HCT116 (cell line): ENCODE data around the gene SAMSN1. TPM values are rescaled to one million over a fixed set of nuclear protein-coding genes. Genes with fewer than 3 reads are reported as not detected.

ENCODE experiments used
- ATAC-seq: fragments of 200-7000 bp; cut with Tn5 transposase; 2 replicates; pipeline ENCODE4 v1.9.1; 2020; ENCODE audit warnings: mild to moderate bottlenecking, moderate library complexity
- BruUV-seq: library from RNA; stranded (reverse); fragments of 400-500 nt; replicated peaks from 2 replicates; lab custom pipeline; 2021; lab: Mats Ljungman, UMichigan
- CTCF ChIA-PET: fragments of 300-600 bp; sonication (Branson Sonifier 250); formaldehyde crosslinking; loops from one replicate; lab custom pipeline; 2021; ENCODE audit warnings: antibody characterized with exemption; lab: Charles Lee
- POLR2A ChIA-PET: fragments of 300-600, 350-600 bp; sonication (Branson Sonifier 250); formaldehyde crosslinking; loops from one replicate; lab custom pipeline; 2021; ENCODE audit warnings: antibody characterized with exemption; lab: Charles Lee
- RAD21 ChIA-PET, 2 experiments: fragments of 300-600 bp; sonication (Branson Sonifier 250); formaldehyde crosslinking; loops; one replicate each; lab custom pipeline; 2023; ENCODE audit warnings: low total read pairs in 2 of 2; ENCODE audit not compliant: uncharacterized antibody in 2 of 2, unreplicated experiment in 2 of 2, low non-redundant PET in 1 of 2; lab: Charles Lee
- DNase-seq: peaks from one replicate; pipeline ENCODE4 v3.0.0-alpha.2; 2010; ENCODE audit warnings: low read depth, low spot score
- H2AFZ ChIP-seq: fragments of 200-600 bp; shearing (Covaris generic), sonication (generic); 2 replicates; pipeline ENCODE4 v1.6.1; 2017; ENCODE audit warnings: low read depth, mixed run types, mixed read lengths, antibody characterized with exemption, low read length; ENCODE audit not compliant: poor library complexity, severe bottlenecking
- H3K27ac ChIP-seq: 2 replicates; pipeline ENCODE4 v1.5.1; 2012; ENCODE audit warnings: low read depth, low read length
- H3K27me3 ChIP-seq: fragments of 200-600 bp; sonication (generic); 2 replicates; pipeline ENCODE4 v1.6.1; 2016; ENCODE audit warnings: mixed run types, low read length, mixed read lengths; ENCODE audit not compliant: insufficient read depth
- H3K36me3 ChIP-seq, 2 experiments: fragments of 200-500 bp in 1 of 2; fragments of 200-600 bp in 1 of 2; sonication (Bioruptor generic) in 1 of 2; sonication (generic) in 1 of 2; 2 replicates each; pipeline versions ENCODE4 v1.5.1 to v1.6.1; 2014 to 2016; ENCODE audit warnings: low read length in 2 of 2, inconsistent platforms in 1 of 2, mixed read lengths in 1 of 2, mixed run types in 1 of 2; ENCODE audit not compliant: insufficient read depth in 2 of 2, control insufficient read depth in 1 of 2
- H3K4me1 ChIP-seq, 2 experiments: fragments of 200-600 bp in 1 of 2; sonication (generic) in 1 of 2; 2 replicates each; pipeline versions ENCODE4 v1.5.1 to v1.6.1; 2012 to 2017; ENCODE audit warnings: low read length in 2 of 2, inconsistent platforms in 1 of 2, mild to moderate bottlenecking in 1 of 2, mixed read lengths in 1 of 2, mixed run types in 1 of 2, moderate library complexity in 1 of 2; ENCODE audit not compliant: insufficient read depth in 2 of 2, control insufficient read depth in 1 of 2
- H3K4me2 ChIP-seq: fragments of 200-600 bp; sonication (generic); 2 replicates; pipeline ENCODE4 v1.6.1; 2017; ENCODE audit warnings: mixed run types, low read length, mixed read lengths
- H3K4me3 ChIP-seq, 2 experiments: fragments of 200-600 bp in 1 of 2; sonication (generic) in 1 of 2; replicated peaks in 1 of 2; 2 replicates each; pipeline ENCODE4 v1.5.1; 2011 to 2016; ENCODE audit warnings: low read length in 2 of 2, control low read depth in 1 of 2, low read depth in 1 of 2, mild to moderate bottlenecking in 1 of 2, mixed read lengths in 1 of 2, mixed run types in 1 of 2
- H3K79me2 ChIP-seq: fragments of 200-600 bp; sonication (generic); 2 replicates; pipeline ENCODE4 v1.6.1; 2017; ENCODE audit warnings: mild to moderate bottlenecking, mixed run types, low read length, moderate library complexity, mixed read lengths; ENCODE audit not compliant: insufficient read depth
- H3K9ac ChIP-seq: fragments of 200-600 bp; sonication (generic); 2 replicates; pipeline ENCODE4 v1.6.1; 2016; ENCODE audit warnings: low read length, mixed read lengths
- H3K9me2 ChIP-seq: fragments of 200-600 bp; sonication (generic), shearing (Covaris generic); 2 replicates; pipeline ENCODE4 v1.6.1; 2017; ENCODE audit warnings: mixed run types, mild to moderate bottlenecking, moderate library complexity; ENCODE audit not compliant: insufficient read depth
- H3K9me3 ChIP-seq, 2 experiments: fragments of 200-500 bp in 1 of 2; fragments of 200-600 bp in 1 of 2; sonication (Bioruptor generic) in 1 of 2; sonication (generic) in 1 of 2; 2 replicates each; pipeline ENCODE4 v1.6.1; 2014 to 2017; ENCODE audit warnings: low read length in 2 of 2, mixed read lengths in 2 of 2, inconsistent platforms in 1 of 2, low read depth in 1 of 2, mild to moderate bottlenecking in 1 of 2, mixed run types in 1 of 2, moderate library complexity in 1 of 2; ENCODE audit not compliant: control insufficient read depth in 1 of 2, insufficient read depth in 1 of 2
- H4K20me1 ChIP-seq: fragments of 200-600 bp; sonication (generic), shearing (Covaris generic); 2 replicates; pipeline ENCODE4 v1.6.1; 2017; ENCODE audit warnings: mixed run types, mild to moderate bottlenecking, moderate library complexity; ENCODE audit not compliant: insufficient read depth
- CTCF ChIP-seq, 3 experiments: fragments of 200-600 bp in 1 of 3; sonication (generic) in 1 of 3; IDR thresholded peaks in 2 of 3; conservative IDR thresholded peaks in 1 of 3; 2 replicates each; pipeline ENCODE4 v1.5.1; 2012 to 2017; ENCODE audit warnings: low read depth in 2 of 3, low read length in 2 of 3, antibody characterized with exemption in 1 of 3, borderline replicate concordance in 1 of 3, control low read depth in 1 of 3, mild to moderate bottlenecking in 1 of 3, mixed read lengths in 1 of 3, mixed run types in 1 of 3, moderate library complexity in 1 of 3; ENCODE audit not compliant: insufficient read depth in 1 of 3
- EGR1 ChIP-seq: IDR thresholded peaks from 2 replicates; pipeline ENCODE4 v1.6.1; 2012; ENCODE audit warnings: low read depth
- ELF1 ChIP-seq: IDR thresholded peaks from 2 replicates; pipeline ENCODE4 v1.6.1; 2012; ENCODE audit warnings: low read depth, borderline replicate concordance
- FOSL1 ChIP-seq: IDR thresholded peaks from 2 replicates; pipeline ENCODE4 v1.6.1; 2012; ENCODE audit warnings: low read depth
- JUND ChIP-seq: IDR thresholded peaks from 2 replicates; pipeline ENCODE4 v1.6.1; 2012
- MAX ChIP-seq: IDR thresholded peaks from 2 replicates; pipeline ENCODE4 v1.6.1; 2012
- POLR2A ChIP-seq: IDR thresholded peaks from 2 replicates; pipeline ENCODE4 v1.7.0; 2011; ENCODE audit warnings: borderline replicate concordance; ENCODE audit not compliant: insufficient read depth, insufficient read length; ENCODE audit errors: extremely low read depth
- POLR2AphosphoS5 ChIP-seq: IDR thresholded peaks from 2 replicates; pipeline ENCODE4 v1.6.1; 2011; ENCODE audit warnings: mild to moderate bottlenecking, low read depth, low read length, moderate library complexity
- RAD21 ChIP-seq: IDR thresholded peaks from 2 replicates; pipeline ENCODE4 v1.6.1; 2012; ENCODE audit warnings: low read depth, mild to moderate bottlenecking
- SP1 ChIP-seq: IDR thresholded peaks from 2 replicates; pipeline ENCODE4 v1.6.1; 2012; ENCODE audit warnings: low read depth
- SRF ChIP-seq: IDR thresholded peaks from 2 replicates; pipeline ENCODE4 v1.6.1; 2012; ENCODE audit warnings: low read depth
- TCF7L2 ChIP-seq: IDR thresholded peaks from 2 replicates; pipeline ENCODE4 v1.7.0; 2011; ENCODE audit warnings: borderline replicate concordance, inconsistent platforms; ENCODE audit not compliant: insufficient read depth, insufficient read length; ENCODE audit errors: extremely low read depth
- YY1 ChIP-seq: IDR thresholded peaks from 2 replicates; pipeline ENCODE4 v1.6.1; 2011; ENCODE audit warnings: low read length, low read depth, moderate library complexity, mild to moderate bottlenecking; ENCODE audit not compliant: insufficient replicate concordance; ENCODE audit errors: extremely low read depth
- ZFX ChIP-seq: fragments of 450-650 bp; IDR thresholded peaks from 2 replicates; pipeline ENCODE4 v1.6.1; 2017
- ZNF274 ChIP-seq: fragments of 200-500 bp; sonication (Bioruptor generic); IDR thresholded peaks from 2 replicates; pipeline ENCODE4 v1.6.1; 2014; ENCODE audit warnings: mild to moderate bottlenecking, low read depth, low read length, inconsistent platforms
- intact Hi-C: fragments of 100-400 bp; cut with micrococcal nuclease; formaldehyde crosslinking; loops from 2 replicates; pipeline ENCODE4 v1.10.0; 2022
- total RNA-seq: library from RNA; stranded (reverse); gene quantifications from one replicate; pipeline ENCODE4 v1.2.1, GENCODE V29; 2021; ENCODE audit not compliant: unreplicated experiment
- TF ChIP-seq, protein P1 (sequence below): IDR thresholded peaks from 2 replicates; pipeline ENCODE4 v1.6.1; 2011; ENCODE audit warnings: mild to moderate bottlenecking, low read length, moderate library complexity; ENCODE audit not compliant: insufficient replicate concordance; ENCODE audit errors: extremely low read depth

The SAMSN1 gene
- total RNA-seq, 1 experiment from 2014 or later = 0.57 TPM

- Histone ChIP-seq H3K4me1 (no peaks in the 10 kb centered on the region), H3K9me2 (no peaks in the 10 kb centered on the region), H3K9ac (no peak overlapping the region), H4K20me1 (no peaks in the 10 kb centered on the region), H2AFZ (no peak overlapping the region), H3K9me3 (no peaks in the 10 kb centered on the region; a peak in 1 of 4 replicates)
- POLR2A ChIA-PET = no interaction called here
- no peak for ATAC-seq
- intact Hi-C loops = loop anchor here (10.0 kb wide), 1 partner anchor 58 kb away; no protein-coding TSS in a partner anchor
- CTCF ChIA-PET = no interaction called here
- TF ChIP-seq FOSL1 = no peak
- TF ChIP-seq MAX = no peak
- TF ChIP-seq ELF1 = no peak
- TF ChIP-seq, all 23 proteins: peak for 0
- DNase-seq = no peak
- no peak overlapping the region for H3K4me3 ChIP-seq
- no peaks in the 10 kb centered on the region for H3K79me2 ChIP-seq
- no peak overlapping the region for H3K27ac ChIP-seq
- H3K27me3 ChIP-seq = no peaks in the 10 kb centered on the region
- no peaks in the 10 kb centered on the region for H3K36me3 ChIP-seq
- H3K4me2 ChIP-seq = no peak overlapping the region
- no TSS peak for BruUV-seq
- RAD21 ChIA-PET = no interaction called here
Measured at GRCh38 chr21:14542638-14543037, 3.5 kb downstream of the SAMSN1 start.

DNA sequence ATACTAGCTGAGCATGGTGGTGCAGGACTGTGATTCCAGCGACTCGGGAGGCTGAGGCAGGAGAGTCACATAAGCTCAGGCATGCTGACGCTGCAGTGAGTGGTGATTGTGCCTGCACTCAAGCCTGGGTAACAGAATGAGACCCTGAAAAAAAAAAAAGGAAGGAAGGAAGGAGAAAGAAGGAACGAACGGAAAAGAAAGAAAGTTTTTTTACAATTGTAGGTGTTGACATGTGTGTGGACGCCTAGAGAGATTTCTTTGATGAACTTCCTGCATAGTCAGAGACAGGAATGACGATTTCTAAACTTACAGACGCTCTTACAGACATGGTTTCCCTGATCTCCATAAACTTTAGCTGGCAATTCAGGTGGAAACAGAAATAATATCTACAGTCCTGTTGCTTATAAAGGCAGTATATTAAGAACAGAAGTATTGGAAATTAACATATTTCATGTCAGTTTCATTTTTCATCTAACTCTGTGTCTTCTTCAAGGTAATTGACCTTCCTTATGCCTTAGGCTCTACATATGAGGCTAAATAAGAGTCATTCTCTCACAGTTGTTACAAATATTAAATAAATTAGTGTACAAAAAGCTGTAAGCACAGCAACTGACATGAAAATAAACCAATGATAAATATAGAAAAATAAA, 4.1 kb downstream of the SAMSN1 start:
- Histone ChIP-seq H3K9me2 (no peaks in the 10 kb centered on the region), H2AFZ (no peak overlapping the region), H3K27me3 (no peaks in the 10 kb centered on the region), H3K9ac (no peak overlapping the region), H3K79me2 (no peaks in the 10 kb centered on the region), H3K27ac (no peak overlapping the region), H3K4me2 (no peak overlapping the region), H3K4me1 (no peaks in the 10 kb centered on the region), H3K4me3 (no peak overlapping the region), H3K36me3 (no peaks in the 10 kb centered on the region), H3K9me3 (no peaks in the 10 kb centered on the region; a peak in 1 of 4 replicates), H4K20me1 (no peaks in the 10 kb centered on the region)
- ChIA-PET POLR2A (no interaction called here), CTCF (no interaction called here), RAD21 (no interaction called here)
- no TSS peak for BruUV-seq
- ATAC-seq (no peak), DNase-seq (no peak)
- intact Hi-C loops = loop anchor here (10.0 kb wide), 1 partner anchor 57 kb away; no protein-coding TSS in a partner anchor
- TF ChIP-seq FOSL1 = no peak
- TF ChIP-seq ZNF274 = no peak
- no peak for TF ChIP-seq JUND
- TF ChIP-seq YY1 = no peak
- TF ChIP-seq SP1 = no peak
- TF ChIP-seq RAD21 = no peak
- no peak for TF ChIP-seq MAX
- no peak for TF ChIP-seq POLR2AphosphoS5
- TF ChIP-seq EGR1 = no peak
- no peak for TF ChIP-seq CTCF (IDR thresholded peaks at IDR 0.05 in 2 of 3, conservative IDR thresholded peaks at IDR 0.05 in 1 of 3; ENCODE audit: borderline replicate concordance in 1 of 3, insufficient read depth in 1 of 3, low read depth in 2 of 3, low read length in 2 of 3)
- TF ChIP-seq SRF = no peak
- no peak for TF ChIP-seq POLR2A
- no peak for TF ChIP-seq ZFX
- TF ChIP-seq, protein P1, sequence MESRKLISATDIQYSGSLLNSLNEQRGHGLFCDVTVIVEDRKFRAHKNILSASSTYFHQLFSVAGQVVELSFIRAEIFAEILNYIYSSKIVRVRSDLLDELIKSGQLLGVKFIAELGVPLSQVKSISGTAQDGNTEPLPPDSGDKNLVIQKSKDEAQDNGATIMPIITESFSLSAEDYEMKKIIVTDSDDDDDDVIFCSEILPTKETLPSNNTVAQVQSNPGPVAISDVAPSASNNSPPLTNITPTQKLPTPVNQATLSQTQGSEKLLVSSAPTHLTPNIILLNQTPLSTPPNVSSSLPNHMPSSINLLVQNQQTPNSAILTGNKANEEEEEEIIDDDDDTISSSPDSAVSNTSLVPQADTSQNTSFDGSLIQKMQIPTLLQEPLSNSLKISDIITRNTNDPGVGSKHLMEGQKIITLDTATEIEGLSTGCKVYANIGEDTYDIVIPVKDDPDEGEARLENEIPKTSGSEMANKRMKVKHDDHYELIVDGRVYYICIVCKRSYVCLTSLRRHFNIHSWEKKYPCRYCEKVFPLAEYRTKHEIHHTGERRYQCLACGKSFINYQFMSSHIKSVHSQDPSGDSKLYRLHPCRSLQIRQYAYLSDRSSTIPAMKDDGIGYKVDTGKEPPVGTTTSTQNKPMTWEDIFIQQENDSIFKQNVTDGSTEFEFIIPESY = no peak
- no peak for TF ChIP-seq TCF7L2
